Kidney epithelial cell (primary cell): ENCODE data around the gene BRF1. TPM values are rescaled to one million over a fixed set of nuclear protein-coding genes. Genes with fewer than 3 reads are reported as not detected.

ENCODE experiments used
- DNase-seq: peaks from one replicate; pipeline ENCODE4 v3.0.0-alpha.2; 2010; ENCODE audit warnings: low read depth
- H3K27me3 ChIP-seq: 2 replicates; pipeline ENCODE4 v1.6.0; 2011; ENCODE audit warnings: low read length; ENCODE audit not compliant: control insufficient read depth, insufficient read depth
- H3K36me3 ChIP-seq: 2 replicates; pipeline ENCODE4 v1.5.1; 2011; ENCODE audit warnings: low read length; ENCODE audit not compliant: control insufficient read depth, insufficient read depth
- H3K4me3 ChIP-seq: 2 replicates; pipeline ENCODE4 v1.5.1; 2011; ENCODE audit warnings: low read depth, mild to moderate bottlenecking, control low read depth, low read length
- CTCF ChIP-seq: IDR thresholded peaks from 2 replicates; pipeline ENCODE4 v1.5.1; 2011; ENCODE audit warnings: mild to moderate bottlenecking, moderate library complexity, low read length, control low read depth, inconsistent platforms; ENCODE audit not compliant: insufficient read depth, poor library complexity, severe bottlenecking
- total RNA-seq: library from RNA; depleted of rRNA; stranded (reverse); fragments of >200 nt; gene quantifications from 2 replicates; pipeline ENCODE4 v1.2.3, GENCODE V29; 2015

Gene BRF1
- total RNA-seq, 1 donor from 2014 or later = 48.4 TPM

GRCh38 chr14:105215602-105216001 lies 85.2 kb downstream of the BRF1 start:
- no peak for TF ChIP-seq CTCF
- Histone ChIP-seq H3K36me3 (peaks cover 1% of the 10 kb centered on the region), H3K4me3 (no peak overlapping the region), H3K27me3 (no peaks in the 10 kb centered on the region)
- no peak for DNase-seq

DNA sequence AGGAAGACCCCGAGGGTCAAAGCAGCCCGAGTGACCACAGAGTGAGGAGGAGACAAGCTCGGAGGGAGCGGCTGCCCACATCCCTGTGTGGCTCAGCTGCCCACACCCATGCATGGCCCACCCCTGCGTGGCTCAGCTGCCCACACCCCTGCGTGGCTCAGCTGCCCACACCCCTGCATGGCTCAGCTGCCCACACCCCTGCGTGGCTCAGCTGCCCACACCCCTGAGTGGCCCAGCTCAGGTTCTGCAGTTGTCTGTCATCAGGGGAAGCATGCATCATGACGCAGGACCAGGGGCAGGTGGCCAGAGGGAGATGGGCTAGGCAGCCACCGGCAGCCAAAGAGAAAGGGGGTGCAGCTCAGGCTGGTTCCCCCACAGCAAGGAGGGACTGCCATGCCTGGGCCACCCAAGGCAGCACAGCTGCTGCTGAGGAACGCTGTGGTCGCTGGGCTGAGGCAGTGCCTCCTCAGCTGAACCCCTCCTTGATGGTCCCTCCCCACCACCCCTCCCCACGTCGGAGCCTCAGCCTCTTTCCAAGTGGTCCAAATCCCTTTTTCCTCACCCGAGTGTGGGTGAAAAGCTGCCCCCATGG lies 86.4 kb downstream of the BRF1 start:
- Histone ChIP-seq H3K27me3 (no peaks in the 10 kb centered on the region), H3K4me3 (no peak overlapping the region), H3K36me3 (peaks cover 1% of the 10 kb centered on the region)
- no peak for DNase-seq
- no peak for TF ChIP-seq CTCF

DNA sequence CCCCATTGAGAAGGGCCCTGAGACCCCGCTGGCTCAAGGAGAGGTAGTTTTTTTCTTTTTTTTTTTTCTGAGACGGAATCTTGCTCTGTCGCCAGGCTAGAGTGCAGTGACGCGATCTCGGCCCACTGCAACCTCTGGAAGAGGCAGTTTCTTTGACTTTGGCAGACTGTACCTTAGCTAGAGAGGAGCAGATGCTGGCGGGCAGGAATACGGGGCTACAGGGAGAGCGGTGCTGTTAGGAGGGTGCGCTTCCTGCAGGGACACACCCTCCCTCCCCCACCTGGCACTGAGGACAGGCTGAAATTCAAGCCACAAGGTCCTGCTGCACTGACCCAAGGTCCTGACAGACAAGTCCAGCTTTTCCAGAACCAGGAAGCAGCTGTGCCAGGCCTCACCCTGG lies 87.4 kb downstream of the BRF1 start:
- Histone ChIP-seq H3K36me3 (peaks cover 1% of the 10 kb centered on the region), H3K27me3 (no peaks in the 10 kb centered on the region), H3K4me3 (no peak overlapping the region)
- no peak for DNase-seq
- no peak for TF ChIP-seq CTCF

- no peak for TF ChIP-seq CTCF
- Histone ChIP-seq H3K36me3 (peaks cover 1% of the 10 kb centered on the region), H3K27me3 (no peaks in the 10 kb centered on the region), H3K4me3 (no peak overlapping the region)
- DNase-seq = no peak
These were observed 88.1 kb downstream of the BRF1 start for GRCh38 chr14:105212541-105213300.

DNA sequence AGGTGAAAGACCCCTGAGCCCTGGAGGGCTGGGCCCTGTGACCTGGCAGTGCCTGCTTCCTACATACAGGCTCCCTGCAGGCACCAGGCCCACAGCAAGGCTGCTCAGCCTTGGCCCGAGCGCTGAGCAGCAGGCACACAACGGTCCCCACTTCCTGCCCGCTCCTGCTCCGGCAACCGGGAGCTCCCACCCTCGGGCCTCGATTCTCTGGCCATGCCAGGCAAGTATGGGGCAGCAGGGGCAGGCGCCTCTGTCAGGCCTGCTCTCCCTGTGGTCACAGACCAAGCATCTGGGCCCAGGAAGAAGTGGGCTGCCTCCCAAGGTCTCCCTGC lies 89.1 kb downstream of the BRF1 start:
- Histone ChIP-seq H3K4me3 (no peak overlapping the region), H3K27me3 (no peaks in the 10 kb centered on the region), H3K36me3 (peaks cover 1% of the 10 kb centered on the region)
- TF ChIP-seq CTCF = no peak
- DNase-seq = no peak
